Astrocyte (in vitro differentiated cells and primary cell): ENCODE measurements around the gene GRIA1. TPM values are rescaled to one million over a fixed set of nuclear protein-coding genes. Genes with fewer than 3 reads are reported as not detected.

Source experiments
- DNase-seq: peaks from one replicate; pipeline ENCODE4 v3.0.0-alpha.2; 2010; ENCODE audit warnings: low read depth
- FAIRE-seq: peaks from 2 replicates; lab custom pipeline; 2011; peaks lifted over from hg19 to GRCh38; lab: Jason Lieb, UNC
- H2AFZ ChIP-seq: 2 replicates; pipeline ENCODE4 v1.6.0; 2012; ENCODE audit warnings: low read depth, low read length, inconsistent platforms
- H3K27ac ChIP-seq: 2 replicates; pipeline ENCODE4 v1.5.1; 2011; ENCODE audit warnings: low read depth, low read length, inconsistent platforms
- H3K27me3 ChIP-seq: 2 replicates; pipeline ENCODE4 v1.6.0; 2011; ENCODE audit warnings: low read length, inconsistent platforms; ENCODE audit not compliant: insufficient read depth
- H3K36me3 ChIP-seq: 2 replicates; pipeline ENCODE4 v1.5.1; 2011; ENCODE audit warnings: low read length, inconsistent platforms; ENCODE audit not compliant: insufficient read depth
- H3K4me1 ChIP-seq: 2 replicates; pipeline ENCODE4 v1.5.1; 2011; ENCODE audit warnings: low read length, inconsistent platforms; ENCODE audit not compliant: insufficient read depth
- H3K4me2 ChIP-seq: 2 replicates; pipeline ENCODE4 v1.6.0; 2012; ENCODE audit warnings: low read length, inconsistent platforms
- H3K4me3 ChIP-seq: 2 replicates; pipeline ENCODE4 v1.5.1; 2011; ENCODE audit warnings: low read depth, mild to moderate bottlenecking, low read length, inconsistent platforms; ENCODE audit not compliant: insufficient read depth
- H3K79me2 ChIP-seq: 2 replicates; pipeline ENCODE4 v1.6.0; 2012; ENCODE audit warnings: mild to moderate bottlenecking, low read length, inconsistent platforms; ENCODE audit not compliant: insufficient read depth
- H3K9ac ChIP-seq: 2 replicates; pipeline ENCODE4 v1.6.0; 2012; ENCODE audit warnings: mild to moderate bottlenecking, low read length, inconsistent platforms
- H3K9me3 ChIP-seq: 2 replicates; pipeline ENCODE4 v1.5.1; 2012; ENCODE audit warnings: low read depth, mild to moderate bottlenecking, low read length, inconsistent platforms; ENCODE audit not compliant: insufficient read depth
- H4K20me1 ChIP-seq: 2 replicates; pipeline ENCODE4 v1.6.0; 2012; ENCODE audit warnings: low read length, inconsistent platforms; ENCODE audit not compliant: insufficient read depth
- H3K27ac Mint-ChIP-seq: one replicate; pipeline ENCODE4 v1.8.0; 2021; ENCODE audit warnings: mild to moderate bottlenecking, mixed read lengths; ENCODE audit not compliant: unreplicated experiment
- H3K27me3 Mint-ChIP-seq: one replicate; pipeline ENCODE4 v1.8.0; 2021; ENCODE audit warnings: low read depth, mixed read lengths; ENCODE audit not compliant: unreplicated experiment
- H3K36me3 Mint-ChIP-seq: one replicate; pipeline ENCODE4 v1.8.0; 2021; ENCODE audit warnings: low read depth, mixed read lengths; ENCODE audit not compliant: unreplicated experiment
- H3K4me1 Mint-ChIP-seq: one replicate; pipeline ENCODE4 v1.8.0; 2021; ENCODE audit warnings: low read depth, mixed read lengths; ENCODE audit not compliant: unreplicated experiment
- H3K4me3 Mint-ChIP-seq: one replicate; pipeline ENCODE4 v1.8.0; 2021; ENCODE audit warnings: mild to moderate bottlenecking, moderate library complexity, mixed read lengths; ENCODE audit not compliant: unreplicated experiment
- H3K9me3 Mint-ChIP-seq: one replicate; pipeline ENCODE4 v1.8.0; 2021; ENCODE audit warnings: mild to moderate bottlenecking, mixed read lengths; ENCODE audit not compliant: unreplicated experiment
- CTCF ChIP-seq: IDR thresholded peaks from 2 replicates; pipeline ENCODE4 v1.5.1; 2011; ENCODE audit warnings: low read depth, mild to moderate bottlenecking, inconsistent platforms, low read length, moderate library complexity; ENCODE audit not compliant: insufficient read depth
- EZH2 ChIP-seq: IDR thresholded peaks from 2 replicates; pipeline ENCODE4 v1.6.1; 2012; ENCODE audit warnings: mild to moderate bottlenecking, low read length, inconsistent platforms; ENCODE audit not compliant: insufficient read depth
- total RNA-seq: library from RNA; stranded (reverse); gene quantifications from 2 replicates; pipeline ENCODE4 v1.2.1, GENCODE V29; 2021

GRIA1 gene
- total RNA-seq, 1 donor from 2014 or later, result 5.4 TPM

- no peaks in the 10 kb centered on the region for H3K27me3 ChIP-seq
- H3K4me3 ChIP-seq, result no peak overlapping the region
- no peaks in the 10 kb centered on the region for H3K79me2 ChIP-seq
- H3K4me3 Mint-ChIP-seq, result no peak overlapping the region
- H3K9me3 ChIP-seq, result no peaks in the 10 kb centered on the region
- FAIRE-seq (no peak), DNase-seq (no peak)
- H3K36me3 Mint-ChIP-seq, result no peaks in the 10 kb centered on the region
- H3K4me2 ChIP-seq, result no peak overlapping the region
- peaks cover 13% of the 10 kb centered on the region for H3K4me1 ChIP-seq
- no peaks in the 10 kb centered on the region for H4K20me1 ChIP-seq
- no peaks in the 10 kb centered on the region for H3K9me3 Mint-ChIP-seq
- peaks cover 18% of the 10 kb centered on the region for H3K4me1 Mint-ChIP-seq
- no peak overlapping the region for H3K27ac Mint-ChIP-seq
- no peak overlapping the region for H3K9ac ChIP-seq
- no peaks in the 10 kb centered on the region for H3K27me3 Mint-ChIP-seq
- TF ChIP-seq EZH2 (no peak), CTCF (no peak)
- no peaks in the 10 kb centered on the region for H3K36me3 ChIP-seq
- H2AFZ ChIP-seq, result no peak overlapping the region
- H3K27ac ChIP-seq, result no peak overlapping the region
These were observed 123.2 kb downstream of the GRIA1 start for GRCh38 chr5:153613672-153614071.

GRCh38 chr5:153617190-153617589, 126.7 kb downstream of the GRIA1 start:
- FAIRE-seq (peak; percentile 91), DNase-seq (peak; percentile 59)
- H2AFZ ChIP-seq, result peak overlapping the region; percentile 72
- H3K36me3 ChIP-seq, result no peaks in the 10 kb centered on the region
- peak overlapping the region; percentile 21 for H3K4me2 ChIP-seq
- H3K4me1 ChIP-seq, result peaks cover 25% of the 10 kb centered on the region
- H3K79me2 ChIP-seq, result no peaks in the 10 kb centered on the region
- peaks cover 34% of the 10 kb centered on the region for H3K4me1 Mint-ChIP-seq
- no peaks in the 10 kb centered on the region for H3K9me3 ChIP-seq
- H3K27ac Mint-ChIP-seq, result peak overlapping the region; percentile 92
- no peaks in the 10 kb centered on the region for H3K27me3 Mint-ChIP-seq
- H3K4me3 ChIP-seq, result no peak overlapping the region
- no peaks in the 10 kb centered on the region for H4K20me1 ChIP-seq
- H3K36me3 Mint-ChIP-seq, result peaks cover 2% of the 10 kb centered on the region
- no peak overlapping the region for H3K9ac ChIP-seq
- TF ChIP-seq EZH2, result no peak
- no peak for TF ChIP-seq CTCF
- peaks cover 1% of the 10 kb centered on the region for H3K9me3 Mint-ChIP-seq
- no peak overlapping the region for H3K4me3 Mint-ChIP-seq
- H3K27me3 ChIP-seq, result no peaks in the 10 kb centered on the region
- H3K27ac ChIP-seq, result peak overlapping the region; percentile 19

- no peak overlapping the region for H3K4me2 ChIP-seq
- H3K27ac ChIP-seq, result no peak overlapping the region
- TF ChIP-seq CTCF (no peak), EZH2 (no peak)
These were observed 127.8 kb downstream of the GRIA1 start for GRCh38 chr5:153618307-153618706.

More at GRCh38 chr5:153618307-153618706, 127.8 kb downstream of the GRIA1 start:
- Histone ChIP-seq H3K9ac (no peak overlapping the region), H3K4me3 (no peak overlapping the region), H3K36me3 (no peaks in the 10 kb centered on the region), H3K27me3 (no peaks in the 10 kb centered on the region), H3K4me1 (peaks cover 20% of the 10 kb centered on the region), H3K9me3 (no peaks in the 10 kb centered on the region), H3K79me2 (no peaks in the 10 kb centered on the region), H4K20me1 (no peaks in the 10 kb centered on the region), H2AFZ (no peak overlapping the region)
- H3K9me3 Mint-ChIP-seq, result peaks cover 1% of the 10 kb centered on the region
- H3K4me1 Mint-ChIP-seq, result peaks cover 34% of the 10 kb centered on the region
- no peaks in the 10 kb centered on the region for H3K27me3 Mint-ChIP-seq
- H3K36me3 Mint-ChIP-seq, result peaks cover 2% of the 10 kb centered on the region
- no peak for FAIRE-seq
- no peak for DNase-seq
- peak overlapping the region; percentile 92 for H3K27ac Mint-ChIP-seq
- no peak overlapping the region for H3K4me3 Mint-ChIP-seq
